Left ventricle myocardium inferior (tissue), 1 donor: ENCODE results near the gene CD70. TPM values are rescaled to one million over a fixed set of nuclear protein-coding genes. Genes with fewer than 3 reads are reported as not detected.
"Not testable (repeated sequence)": the region's sequence is repeated elsewhere in the genome, so short reads cannot be mapped to it uniquely, and the experiment has no call there.

Source experiments
- DNase-seq: peaks from one replicate; pipeline ENCODE4 v3.0.0-alpha.2; 2020
- H3K27ac ChIP-seq: fragments of 200-600 bp; replicated peaks from 2 replicates; pipeline ENCODE4 v1.8.0; 2021
- H3K27me3 ChIP-seq: fragments of 200-600 bp; 2 replicates; pipeline ENCODE4 v1.8.0; 2021; ENCODE audit warnings: low read depth
- H3K36me3 ChIP-seq: fragments of 200-600 bp; 2 replicates; pipeline ENCODE4 v1.8.0; 2021
- H3K4me1 ChIP-seq: fragments of 200-600 bp; 2 replicates; pipeline ENCODE4 v1.8.0; 2021
- H3K4me3 ChIP-seq: fragments of 200-600 bp; 2 replicates; pipeline ENCODE4 v1.8.0; 2021; ENCODE audit warnings: mild to moderate bottlenecking, moderate library complexity
- H3K9me3 ChIP-seq: fragments of 200-600 bp; replicated peaks from 2 replicates; pipeline ENCODE4 v1.8.0; 2021
- CTCF ChIP-seq: fragments of 200-600 bp; IDR thresholded peaks from 2 replicates; pipeline ENCODE4 v1.8.0; 2021; ENCODE audit warnings: antibody characterized with exemption, mild to moderate bottlenecking, borderline replicate concordance
- intact Hi-C: fragments of 100-400 bp; cut with micrococcal nuclease; formaldehyde crosslinking; loops from one replicate; pipeline ENCODE4 v1.11.0; 2022
- total RNA-seq: library from RNA; stranded (reverse); fragmentation: NEBNext Ultra II Directional; extraction: Animal tissue kit (Norgen Biotek cat#: 25700); gene quantifications from one replicate; pipeline ENCODE4 v1.2.1, GENCODE V29; 2021
- donor health status: DM: no; HTN: yes; CAD: no; lungs with severe emphysema.

The CD70 gene
- total RNA-seq, 1 donor from 2014 or later: not detected

GRCh38 chr19:6608940-6609339 is 18.0 kb upstream of the CD70 start:
- intact Hi-C loops: no loop called here
- no peak for DNase-seq
- H3K36me3 ChIP-seq: no peaks in the 10 kb centered on the region
- H3K27ac ChIP-seq: no peak overlapping the region
- no peaks in the 10 kb centered on the region for H3K4me1 ChIP-seq
- no peak for TF ChIP-seq CTCF
- peaks cover 70% of the 10 kb centered on the region for H3K27me3 ChIP-seq
- no peaks in the 10 kb centered on the region for H3K9me3 ChIP-seq
- no peak overlapping the region for H3K4me3 ChIP-seq

- H3K36me3 ChIP-seq, intact Hi-C loops, H3K9me3 ChIP-seq, DNase-seq, H3K27ac ChIP-seq, H3K4me1 ChIP-seq, H3K4me3 ChIP-seq: not testable (repeated sequence)
- H3K27me3 ChIP-seq: peaks cover 62% of the 10 kb centered on the region
Measured at GRCh38 chr19:6608146-6608545, 17.2 kb upstream of the CD70 start.

- DNase-seq, H3K4me3 ChIP-seq, H3K4me1 ChIP-seq, H3K27ac ChIP-seq, H3K9me3 ChIP-seq, H3K36me3 ChIP-seq, intact Hi-C loops: not testable (repeated sequence)
- peaks cover 49% of the 10 kb centered on the region for H3K27me3 ChIP-seq
Measured at GRCh38 chr19:6606276-6607070, 15.5 kb upstream of the CD70 start.

GRCh38 chr19:6604906-6605305 is 14.0 kb upstream of the CD70 start:
- H3K4me3 ChIP-seq: no peak overlapping the region
- intact Hi-C loops: no loop called here
- no peak overlapping the region for H3K27ac ChIP-seq
- no peaks in the 10 kb centered on the region for H3K9me3 ChIP-seq
- H3K27me3 ChIP-seq: peaks cover 33% of the 10 kb centered on the region
- no peak for DNase-seq
- TF ChIP-seq CTCF: no peak
- no peaks in the 10 kb centered on the region for H3K36me3 ChIP-seq
- H3K4me1 ChIP-seq: peaks cover 3% of the 10 kb centered on the region

GRCh38 chr19:6602729-6603114 is 11.8 kb upstream of the CD70 start:
- intact Hi-C loops: no loop called here
- no peak for DNase-seq
- Histone ChIP-seq H3K27ac (no peak overlapping the region), H3K4me3 (no peak overlapping the region), H3K9me3 (no peaks in the 10 kb centered on the region), H3K36me3 (no peaks in the 10 kb centered on the region), H3K27me3 (peaks cover 19% of the 10 kb centered on the region), H3K4me1 (peaks cover 3% of the 10 kb centered on the region)
- TF ChIP-seq CTCF: no peak

- DNase-seq, intact Hi-C loops, H3K27ac ChIP-seq, H3K9me3 ChIP-seq, H3K4me3 ChIP-seq, H3K36me3 ChIP-seq, H3K4me1 ChIP-seq: not testable (repeated sequence)
- H3K27me3 ChIP-seq: peaks cover 23% of the 10 kb centered on the region
Measured at GRCh38 chr19:6601537-6602052, 10.6 kb upstream of the CD70 start.

- peaks cover 28% of the 10 kb centered on the region for H3K27me3 ChIP-seq
- DNase-seq, H3K4me3 ChIP-seq: not testable (repeated sequence)
Measured at GRCh38 chr19:6600951-6601536, 10.1 kb upstream of the CD70 start.

More at GRCh38 chr19:6600951-6601536, 10.1 kb upstream of the CD70 start:
- intact Hi-C loops, H3K9me3 ChIP-seq, H3K27ac ChIP-seq, H3K4me1 ChIP-seq, H3K36me3 ChIP-seq: not testable (repeated sequence)
